Naive thymus-derived CD4-positive, alpha-beta T cell (primary cell): ENCODE results near the gene SNRNP70. TPM values are rescaled to one million over a fixed set of nuclear protein-coding genes. Genes with fewer than 3 reads are reported as not detected.

Experiments used
- ATAC-seq: fragments of 150-1000 bp; cut with Tn5 transposase; 2 replicates; pipeline ENCODE4 v1.10.0; 2021; ENCODE audit warnings: mild to moderate bottlenecking, moderate library complexity
- CTCF ChIA-PET: fragments of 350-600 bp; sonication (Branson Sonifier 250); formaldehyde crosslinking; loops from one replicate; lab custom pipeline; 2021; ENCODE audit warnings: antibody characterized with exemption; lab: Charles Lee
- POLR2A ChIA-PET: fragments of 350-600 bp; sonication (Branson Sonifier 250); formaldehyde crosslinking; loops from one replicate; lab custom pipeline; 2021; ENCODE audit warnings: antibody characterized with exemption, inconsistent platforms; lab: Charles Lee
- DNase-seq, 9 donors: peaks; one replicate each; pipeline versions ENCODE4 v3.0.0 to v3.0.0-alpha.2; 2020 to 2022; ENCODE audit warnings: mixed read lengths in 1 of 9
- H3K27ac ChIP-seq: one replicate; pipeline ENCODE4 v1.7.0; 2013; ENCODE audit warnings: mild to moderate bottlenecking, low read depth, low read length, moderate library complexity
- H3K27me3 ChIP-seq, 2 donors: one replicate each; pipeline ENCODE4 v1.7.0; 2013; ENCODE audit warnings: low read length in 2 of 2, mild to moderate bottlenecking in 2 of 2, moderate library complexity in 2 of 2; ENCODE audit not compliant: control insufficient read depth in 2 of 2, insufficient read depth in 2 of 2
- H3K36me3 ChIP-seq, 3 experiments: 1 replicate in 2 of 3; 2 replicates in 1 of 3; pipeline ENCODE4 v1.7.0; 2013; ENCODE audit warnings: low read length in 3 of 3, mild to moderate bottlenecking in 3 of 3, moderate library complexity in 1 of 3; ENCODE audit not compliant: insufficient read depth in 3 of 3, control insufficient read depth in 2 of 3
- H3K4me1 ChIP-seq, 2 donors: one replicate each; pipeline ENCODE4 v1.7.0; 2013; ENCODE audit warnings: low read length in 2 of 2, mild to moderate bottlenecking in 2 of 2, moderate library complexity in 1 of 2; ENCODE audit not compliant: control insufficient read depth in 2 of 2, insufficient read depth in 2 of 2
- H3K4me3 ChIP-seq: 2 replicates; pipeline ENCODE4 v1.7.0; 2013; ENCODE audit warnings: mild to moderate bottlenecking, low read length
- H3K9me3 ChIP-seq, 3 experiments: 1 replicate in 2 of 3; 2 replicates in 1 of 3; pipeline ENCODE4 v1.7.0; 2013; ENCODE audit warnings: low read length in 3 of 3; ENCODE audit not compliant: control insufficient read depth in 2 of 3
- H3K27ac Mint-ChIP-seq, 9 donors: one replicate each; pipeline ENCODE4 v1.8.0; 2020 to 2022; ENCODE audit warnings: mixed read lengths in 9 of 9, mild to moderate bottlenecking in 8 of 9, moderate library complexity in 5 of 9, inconsistent platforms in 2 of 9
- H3K27me3 Mint-ChIP-seq, 5 donors: one replicate each; pipeline ENCODE4 v1.8.0; 2021 to 2022; ENCODE audit warnings: mixed read lengths in 5 of 5, mild to moderate bottlenecking in 1 of 5
- H3K36me3 Mint-ChIP-seq, 5 donors: one replicate each; pipeline ENCODE4 v1.8.0; 2020 to 2022; ENCODE audit warnings: mixed read lengths in 5 of 5, mild to moderate bottlenecking in 3 of 5, inconsistent platforms in 1 of 5
- H3K4me1 Mint-ChIP-seq, 7 donors: one replicate each; pipeline ENCODE4 v1.8.0; 2020 to 2022; ENCODE audit warnings: mixed read lengths in 7 of 7, mild to moderate bottlenecking in 3 of 7, inconsistent platforms in 1 of 7
- H3K4me3 Mint-ChIP-seq, 10 donors: one replicate each; pipeline ENCODE4 v1.8.0; 2020 to 2022; ENCODE audit warnings: mild to moderate bottlenecking in 10 of 10, mixed read lengths in 10 of 10, moderate library complexity in 6 of 10, inconsistent platforms in 2 of 10
- H3K9me3 Mint-ChIP-seq, 11 donors: one replicate each; pipeline ENCODE4 v1.8.0; 2020 to 2022; ENCODE audit warnings: mixed read lengths in 11 of 11, mild to moderate bottlenecking in 4 of 11, inconsistent platforms in 1 of 11, moderate library complexity in 1 of 11
- intact Hi-C, 2 donors: fragments of 100-400 bp; cut with micrococcal nuclease; formaldehyde crosslinking; loops; one replicate each; pipeline ENCODE4 v1.15.1; 2023
- polyA plus RNA-seq, 2 donors: library from polyadenylated mRNA; unstranded; fragments of 300-500 nt; fragmentation: Illumina TruSeq; gene quantifications; one replicate each; pipeline ENCODE4 v1.2.3, GENCODE V29; 2021
- total RNA-seq, 6 experiments: library from RNA in 5 of 6; stranded (reverse) in 5 of 6; gene quantifications; 1 replicate in 5 of 6; 2 replicates in 1 of 6; pipeline ENCODE4 v1.2.3 and lab custom pipeline; 2021 to 2026

Gene SNRNP70
- total and polyA plus RNA-seq, 7 experiments from 2014 or later = 48.0 to 837 (median 326) TPM

GRCh38 chr19:49149652-49150105 is 64.4 kb downstream of the SNRNP70 start:
- Histone ChIP-seq H3K27me3 (peaks cover 8 to 29% of the 10 kb centered on the region in 2 donors), H3K4me1 (peaks cover 8 to 35% of the 10 kb centered on the region in 2 donors), H3K36me3 (no peaks in the 10 kb centered on the region), H3K4me3 (peak overlapping the region; percentile 52), H3K27ac (no peak overlapping the region), H3K9me3 (no peaks in the 10 kb centered on the region)
- no peak overlapping the region for H3K27ac Mint-ChIP-seq
- DNase-seq (no peak), ATAC-seq (no peak)
- peaks cover 16 to 43% (median 35%) of the 10 kb centered on the region in 7 donors for H3K4me1 Mint-ChIP-seq
- intact Hi-C loops = loop anchor here (1.0 to 10.0 kb wide), 6 partner anchors 21 to 355 kb away; partner anchors contain the start of genes C19orf73 (in 1 of the 2), GYS1 (in 1 of the 2), LHB (in 1 of the 2) and PPFIA3 (in 1 of the 2)
- peaks cover 0 to 9% (median 0%) of the 10 kb centered on the region in 5 donors for H3K36me3 Mint-ChIP-seq
- ChIA-PET CTCF (interaction anchor here (0.6 to 4.6 kb wide), 4 partner anchors 11 to 52 kb away, joined by 3 to 28 read pairs (median 3); partner anchors contain the start of gene LIN7B), POLR2A (interaction anchor here (1.5 kb wide), 1 partner anchor 51 kb away, joined by 4 read pairs; no protein-coding TSS in a partner anchor)
- peak overlapping the region; percentile 62 to 88 (median 78) for H3K4me3 Mint-ChIP-seq
- H3K27me3 Mint-ChIP-seq = peaks cover 64 to 77% (median 67%) of the 10 kb centered on the region in 5 donors
- peaks cover 0 to 12% (median 4%) of the 10 kb centered on the region in 11 donors for H3K9me3 Mint-ChIP-seq

GRCh38 chr19:49150106-49150943 is 65.1 kb downstream of the SNRNP70 start:
- peak; percentile 37 for ATAC-seq
- POLR2A ChIA-PET = no interaction called here

GRCh38 chr19:49150944-49151243 is 65.6 kb downstream of the SNRNP70 start:
- H3K36me3 ChIP-seq = no peaks in the 10 kb centered on the region
- no peak overlapping the region for H3K27ac Mint-ChIP-seq
- ATAC-seq = no peak
- H3K4me3 Mint-ChIP-seq = peak overlapping the region in 9 of 10 donors; percentile 27 to 88 (median 76)
- ChIA-PET POLR2A (no interaction called here), CTCF (interaction anchor here (0.6 kb wide), 3 partner anchors 32 to 567 kb away, joined by 3 to 6 read pairs (median 5); no protein-coding TSS in a partner anchor)
- peak overlapping the region; percentile 52 for H3K4me3 ChIP-seq
- H3K9me3 ChIP-seq = no peaks in the 10 kb centered on the region
- intact Hi-C loops = loop anchor here (1.0 to 5.0 kb wide), 2 partner anchors 23 to 34 kb away; partner anchors contain the start of genes C19orf73 (in 1 of the 2) and PPFIA3 (in 1 of the 2)
- peaks cover 0 to 9% (median 0%) of the 10 kb centered on the region in 5 donors for H3K36me3 Mint-ChIP-seq
- peaks cover 63 to 85% (median 67%) of the 10 kb centered on the region in 5 donors for H3K27me3 Mint-ChIP-seq
- DNase-seq = no peak
- H3K9me3 Mint-ChIP-seq = peaks cover 0 to 14% (median 5%) of the 10 kb centered on the region in 11 donors
- H3K27ac ChIP-seq = no peak overlapping the region
- H3K4me1 ChIP-seq = peaks cover 8 to 30% of the 10 kb centered on the region in 2 donors
- peaks cover 8 to 32% of the 10 kb centered on the region in 2 donors for H3K27me3 ChIP-seq
- peaks cover 11 to 39% (median 30%) of the 10 kb centered on the region in 7 donors for H3K4me1 Mint-ChIP-seq

More at GRCh38 chr19:49150106-49150943, 65.1 kb downstream of the SNRNP70 start:
- H3K27ac Mint-ChIP-seq = peak overlapping the region in 1 of 9 donors; percentile 33
- DNase-seq = peak in 4 of 9 donors; percentile 25 to 64 (median 33)
- intact Hi-C loops = loop anchor here (1.0 to 5.0 kb wide), 2 partner anchors 22 to 33 kb away; partner anchors contain the start of genes C19orf73 (in 1 of the 2) and PPFIA3 (in 1 of the 2)
- peaks cover 0 to 14% (median 5%) of the 10 kb centered on the region in 11 donors for H3K9me3 Mint-ChIP-seq
- Histone ChIP-seq H3K36me3 (no peaks in the 10 kb centered on the region), H3K27ac (no peak overlapping the region), H3K4me1 (peaks cover 8 to 35% of the 10 kb centered on the region in 2 donors), H3K9me3 (no peaks in the 10 kb centered on the region), H3K4me3 (peak overlapping the region; percentile 52), H3K27me3 (peaks cover 8 to 29% of the 10 kb centered on the region in 2 donors)
- CTCF ChIA-PET = interaction anchor here (0.6 to 4.6 kb wide), 4 partner anchors 32 to 568 kb away, joined by 3 to 28 read pairs (median 6); no protein-coding TSS in a partner anchor
- peaks cover 65 to 80% (median 67%) of the 10 kb centered on the region in 5 donors for H3K27me3 Mint-ChIP-seq
- peaks cover 16 to 43% (median 35%) of the 10 kb centered on the region in 7 donors for H3K4me1 Mint-ChIP-seq
- H3K36me3 Mint-ChIP-seq = peaks cover 0 to 9% (median 0%) of the 10 kb centered on the region in 5 donors
- H3K4me3 Mint-ChIP-seq = peak overlapping the region; percentile 62 to 88 (median 78)

GRCh38 chr19:49151267-49152118 is 66.2 kb downstream of the SNRNP70 start:
- peaks cover 0 to 9% (median 0%) of the 10 kb centered on the region in 5 donors for H3K36me3 Mint-ChIP-seq
- peaks cover 8 to 32% of the 10 kb centered on the region in 2 donors for H3K27me3 ChIP-seq
- DNase-seq (peak in 3 of 9 donors; percentile 26 to 52 (median 27)), ATAC-seq (peak; percentile 33)
- H3K36me3 ChIP-seq = no peaks in the 10 kb centered on the region
- peaks cover 8 to 28% of the 10 kb centered on the region in 2 donors for H3K4me1 ChIP-seq
- CTCF ChIA-PET = no interaction called here
- H3K4me3 ChIP-seq = no peak overlapping the region
- H3K4me1 Mint-ChIP-seq = peaks cover 10 to 39% (median 30%) of the 10 kb centered on the region in 7 donors
- H3K27ac Mint-ChIP-seq = peak overlapping the region in 1 of 9 donors; percentile 33
- H3K27me3 Mint-ChIP-seq = peaks cover 62 to 86% (median 68%) of the 10 kb centered on the region in 5 donors
- peaks cover 0 to 14% (median 5%) of the 10 kb centered on the region in 11 donors for H3K9me3 Mint-ChIP-seq
- intact Hi-C loops = loop anchor here in 1 of 2 donors (5.0 kb wide), 1 partner anchor 34 kb away; the partner anchor contains the start of genes C19orf73 and PPFIA3
- peak overlapping the region; percentile 48 to 83 (median 74) for H3K4me3 Mint-ChIP-seq
- H3K27ac ChIP-seq = no peak overlapping the region
- POLR2A ChIA-PET = no interaction called here
- no peaks in the 10 kb centered on the region for H3K9me3 ChIP-seq

GRCh38 chr19:49152119-49152550 is 66.9 kb downstream of the SNRNP70 start:
- no peaks in the 10 kb centered on the region for H3K9me3 ChIP-seq
- no peak overlapping the region for H3K27ac ChIP-seq
- peaks cover 8 to 32% of the 10 kb centered on the region in 2 donors for H3K27me3 ChIP-seq
- ChIA-PET CTCF (no interaction called here), POLR2A (no interaction called here)
- intact Hi-C loops = loop anchor here in 1 of 2 donors (5.0 kb wide), 1 partner anchor 35 kb away; the partner anchor contains the start of genes C19orf73 and PPFIA3
- no peak for DNase-seq
- H3K36me3 ChIP-seq = no peaks in the 10 kb centered on the region
- no peak overlapping the region for H3K4me3 ChIP-seq
- Mint-ChIP-seq H3K4me3 (peak overlapping the region in 7 of 10 donors; percentile 59 to 83 (median 76)), H3K4me1 (peaks cover 10 to 39% (median 30%) of the 10 kb centered on the region in 7 donors), H3K36me3 (peaks cover 0 to 9% (median 0%) of the 10 kb centered on the region in 5 donors), H3K27me3 (peaks cover 59 to 81% (median 66%) of the 10 kb centered on the region in 5 donors), H3K27ac (peak overlapping the region in 1 of 9 donors; percentile 33), H3K9me3 (peaks cover 0 to 14% (median 5%) of the 10 kb centered on the region in 11 donors)
- ATAC-seq = no peak
- H3K4me1 ChIP-seq = peaks cover 8 to 28% of the 10 kb centered on the region in 2 donors
